Measurements from ENCODE around the gene HRG.

HRG gene

GRCh38 chr3:186639778-186640472 lies 25.9 kb upstream of the HRG start, which contains the start of gene FETUB:
Gene FETUB, plus strand, starts transcription at chr3:186640399. Its CDS starts 62 bp downstream, at chr3:186640461.
- DNase-seq = no peak

GRCh38 chr3:186640473-186640818 lies 25.4 kb upstream of the HRG start:
- DNase-seq = no peak

GRCh38 chr3:186640929-186641328 lies 24.9 kb upstream of the HRG start:
- no peak for DNase-seq

GRCh38 chr3:186642014-186642413 lies 23.8 kb upstream of the HRG start:
- DNase-seq = no peak

GRCh38 chr3:186643493-186643892 lies 22.3 kb upstream of the HRG start:
- no peak for DNase-seq

GRCh38 chr3:186644683-186645082 lies 21.1 kb upstream of the HRG start:
- no peak for DNase-seq

GRCh38 chr3:186646106-186646505 lies 19.7 kb upstream of the HRG start:
- DNase-seq = no peak

GRCh38 chr3:186646841-186647240 lies 19.0 kb upstream of the HRG start:
- no peak for DNase-seq

GRCh38 chr3:186648851-186649250 lies 17.0 kb upstream of the HRG start:
- DNase-seq = no peak

GRCh38 chr3:186651678-186652215 lies 14.1 kb upstream of the HRG start:
- no peak for DNase-seq

- no peak for DNase-seq
Observed at GRCh38 chr3:186653080-186653707, 12.6 kb upstream of the HRG start.

- no peak for DNase-seq
Observed at GRCh38 chr3:186653984-186654383, 11.8 kb upstream of the HRG start.

- no peak for DNase-seq
Observed at GRCh38 chr3:186663361-186664118, 2.3 kb upstream of the HRG start.

- no peak for DNase-seq
Observed at GRCh38 chr3:186664119-186664495, 1.7 kb upstream of the HRG start.

GRCh38 chr3:186664506-186664905 lies 1.3 kb upstream of the HRG start:
- DNase-seq = no peak

- DNase-seq = no peak
Observed at GRCh38 chr3:186668426-186668825, 2.6 kb downstream of the HRG start.

GRCh38 chr3:186669378-186670084 lies 3.7 kb downstream of the HRG start:
- no peak for DNase-seq

- DNase-seq = no peak
Observed at GRCh38 chr3:186670155-186670554, 4.3 kb downstream of the HRG start.

- no peak for DNase-seq
Observed at GRCh38 chr3:186671051-186671450, 5.2 kb downstream of the HRG start.

- no peak for DNase-seq
Observed at GRCh38 chr3:186678604-186679003, 12.8 kb downstream of the HRG start.

GRCh38 chr3:186679151-186679550 lies 13.3 kb downstream of the HRG start:
- no peak for DNase-seq

GRCh38 chr3:186680869-186681268 lies 15.1 kb downstream of the HRG start:
- no peak for DNase-seq

GRCh38 chr3:186682812-186683211 lies 17.0 kb downstream of the HRG start:
- DNase-seq = no peak

All from activated CD4-positive, alpha-beta T cell treated with anti-CD3 and anti-CD28 coated beads, Interleukin-2, amount 50 U/mL, for 48 hours (primary cell).